Frontal cortex (tissue), 4 donors: Measurements from ENCODE around the gene SLC15A3. TPM values are rescaled to one million over a fixed set of nuclear protein-coding genes. Genes with fewer than 3 reads are reported as not detected.
"Not testable (repeated sequence)": the region's sequence is repeated elsewhere in the genome, so short reads cannot be mapped to it uniquely, and the experiment has no call there.

Experiments
- DNase-seq, 2 donors: peaks; one replicate each; pipeline ENCODE4 v3.0.0; 2012; ENCODE audit warnings: low spot score in 2 of 2
- FAIRE-seq: peaks from 2 replicates; lab custom pipeline; 2012; peaks lifted over from hg19 to GRCh38; lab: Jason Lieb, UNC
- total RNA-seq: library from RNA; depleted of rRNA; stranded (reverse); fragments of >200 nt; gene quantifications from one replicate; pipeline ENCODE4 v1.2.3, GENCODE V29; 2014
- donor health status: control.
- donor health status: control.
- donor health status: control.

The SLC15A3 gene
- total RNA-seq, 1 donor from 2014 or later, result 3.3 TPM

- DNase-seq (no peak), FAIRE-seq (no peak)
Measured at GRCh38 chr11:60918939-60919265, 33.1 kb downstream of the SLC15A3 start.

GRCh38 chr11:60918251-60918938 lies 33.6 kb downstream of the SLC15A3 start:
- FAIRE-seq (no peak), DNase-seq (no peak)

- DNase-seq (no peak), FAIRE-seq (no peak)
Measured at GRCh38 chr11:60917267-60917666, 34.7 kb downstream of the SLC15A3 start.

- FAIRE-seq (no peak), DNase-seq (no peak)
Measured at GRCh38 chr11:60916669-60917206, 35.2 kb downstream of the SLC15A3 start.

- FAIRE-seq, result no peak
Measured at GRCh38 chr11:60915248-60915914, 36.6 kb downstream of the SLC15A3 start.

GRCh38 chr11:60914633-60915247 lies 37.2 kb downstream of the SLC15A3 start:
- DNase-seq (no peak), FAIRE-seq (no peak)

More at GRCh38 chr11:60915248-60915914, 36.6 kb downstream of the SLC15A3 start:
- peak in 1 of 2 donors; percentile 67 for DNase-seq

GRCh38 chr11:60913793-60914632 lies 38.0 kb downstream of the SLC15A3 start, which contains the start of gene TMEM109:
Gene TMEM109 (plus strand): TSS chr11:60914158. CDS start chr11:60919694, 5,536 bp downstream.
- FAIRE-seq (no peak), DNase-seq (peak; percentile 88 to 89)

- DNase-seq (no peak), FAIRE-seq (no peak)
Measured at GRCh38 chr11:60912851-60913528, 39.0 kb downstream of the SLC15A3 start.

GRCh38 chr11:60912223-60912850 lies 39.6 kb downstream of the SLC15A3 start:
- no peak for DNase-seq

GRCh38 chr11:60910711-60911380 lies 41.1 kb downstream of the SLC15A3 start:
- FAIRE-seq (no peak), DNase-seq (no peak)

More at GRCh38 chr11:60912223-60912850, 39.6 kb downstream of the SLC15A3 start:
- FAIRE-seq, result no peak

- DNase-seq (no peak), FAIRE-seq (no peak)
Measured at GRCh38 chr11:60910281-60910687, 41.7 kb downstream of the SLC15A3 start.

- FAIRE-seq, DNase-seq: not testable (repeated sequence)
Measured at GRCh38 chr11:60909680-60910280, 42.2 kb downstream of the SLC15A3 start.

- DNase-seq, result no peak
- no peak for FAIRE-seq
Measured at GRCh38 chr11:60908803-60909202, 43.2 kb downstream of the SLC15A3 start.

- DNase-seq, result peak; percentile 96 to 97
- peak; percentile 56 for FAIRE-seq
Measured at GRCh38 chr11:60906132-60906972, 45.6 kb downstream of the SLC15A3 start, which contains the start of gene PRPF19. Gene PRPF19 (minus strand): TSS chr11:60906585. CDS start chr11:60906382, 203 bp downstream.

- no peak for DNase-seq
- no peak for FAIRE-seq
Measured at GRCh38 chr11:60905551-60906113, 46.3 kb downstream of the SLC15A3 start.

- no peak for FAIRE-seq
Measured at GRCh38 chr11:60905047-60905446, 46.9 kb downstream of the SLC15A3 start.

More at GRCh38 chr11:60905047-60905446, 46.9 kb downstream of the SLC15A3 start:
- no peak for DNase-seq
